ENCODE data around the gene KRTAP12-1. TPM values are rescaled to one million over a fixed set of nuclear protein-coding genes. Genes with fewer than 3 reads are reported as not detected.
"Not testable (repeated sequence)": the region's sequence is repeated elsewhere in the genome, so short reads cannot be mapped to it uniquely, and the experiment has no call there.

KRTAP12-1 gene
- total RNA-seq, 1 donor from 2014 or later: not detected

GRCh38 chr21:44695184-44695583, 13.2 kb upstream of the KRTAP12-1 start:
- H3K4me3 Mint-ChIP-seq (ENCODE audit: unreplicated experiment): no peak overlapping the region
- no peak overlapping the region for H3K27ac Mint-ChIP-seq (ENCODE audit: unreplicated experiment)
- peaks cover 15% of the 10 kb centered on the region for H3K27me3 Mint-ChIP-seq (ENCODE audit: unreplicated experiment)
- H3K4me1 Mint-ChIP-seq (ENCODE audit: low read depth, unreplicated experiment): peaks cover 20% of the 10 kb centered on the region
- H3K36me3 Mint-ChIP-seq (ENCODE audit: unreplicated experiment): peaks cover 25% of the 10 kb centered on the region
- TF ChIP-seq CTCF (IDR thresholded peaks at IDR 0.05; ENCODE audit: partially characterized antibody, unreplicated experiment): no peak
- H3K9me3 Mint-ChIP-seq (ENCODE audit: unreplicated experiment): peaks cover 15% of the 10 kb centered on the region
- DNase-seq: no peak

- Mint-ChIP-seq H3K4me1 (ENCODE audit: low read depth, unreplicated experiment) (peaks cover 20% of the 10 kb centered on the region), H3K27ac (ENCODE audit: unreplicated experiment) (no peak overlapping the region), H3K36me3 (ENCODE audit: unreplicated experiment) (peaks cover 25% of the 10 kb centered on the region), H3K9me3 (ENCODE audit: unreplicated experiment) (peaks cover 15% of the 10 kb centered on the region), H3K27me3 (ENCODE audit: unreplicated experiment) (peaks cover 15% of the 10 kb centered on the region), H3K4me3 (ENCODE audit: unreplicated experiment) (no peak overlapping the region)
- no peak for TF ChIP-seq CTCF (IDR thresholded peaks at IDR 0.05; ENCODE audit: partially characterized antibody, unreplicated experiment)
- no peak for DNase-seq
These were observed 12.8 kb upstream of the KRTAP12-1 start for GRCh38 chr21:44694776-44695175.

- peaks cover 9% of the 10 kb centered on the region for H3K27me3 Mint-ChIP-seq (ENCODE audit: unreplicated experiment)
- peaks cover 19% of the 10 kb centered on the region for H3K4me1 Mint-ChIP-seq (ENCODE audit: low read depth, unreplicated experiment)
These were observed 11.0 kb upstream of the KRTAP12-1 start for GRCh38 chr21:44692798-44693512.

GRCh38 chr21:44691686-44692085, 9.7 kb upstream of the KRTAP12-1 start:
- Mint-ChIP-seq H3K4me3 (ENCODE audit: unreplicated experiment) (no peak overlapping the region), H3K27me3 (ENCODE audit: unreplicated experiment) (peaks cover 5% of the 10 kb centered on the region), H3K27ac (ENCODE audit: unreplicated experiment) (no peak overlapping the region), H3K36me3 (ENCODE audit: unreplicated experiment) (peaks cover 25% of the 10 kb centered on the region), H3K9me3 (ENCODE audit: unreplicated experiment) (peaks cover 10% of the 10 kb centered on the region), H3K4me1 (ENCODE audit: low read depth, unreplicated experiment) (peaks cover 21% of the 10 kb centered on the region)
- no peak for DNase-seq
- no peak for TF ChIP-seq CTCF (IDR thresholded peaks at IDR 0.05; ENCODE audit: partially characterized antibody, unreplicated experiment)

More at GRCh38 chr21:44692798-44693512, 11.0 kb upstream of the KRTAP12-1 start:
- TF ChIP-seq CTCF (IDR thresholded peaks at IDR 0.05; ENCODE audit: partially characterized antibody, unreplicated experiment): no peak
- Mint-ChIP-seq H3K9me3 (ENCODE audit: unreplicated experiment) (peaks cover 12% of the 10 kb centered on the region), H3K27ac (ENCODE audit: unreplicated experiment) (no peak overlapping the region), H3K36me3 (ENCODE audit: unreplicated experiment) (peaks cover 25% of the 10 kb centered on the region), H3K4me3 (ENCODE audit: unreplicated experiment) (no peak overlapping the region)
- no peak for DNase-seq

- Mint-ChIP-seq H3K36me3 (ENCODE audit: unreplicated experiment) (peaks cover 25% of the 10 kb centered on the region), H3K4me1 (ENCODE audit: low read depth, unreplicated experiment) (peaks cover 15% of the 10 kb centered on the region)
- H3K27ac Mint-ChIP-seq (ENCODE audit: unreplicated experiment); H3K27me3 Mint-ChIP-seq (ENCODE audit: unreplicated experiment); DNase-seq; H3K4me3 Mint-ChIP-seq (ENCODE audit: unreplicated experiment); H3K9me3 Mint-ChIP-seq (ENCODE audit: unreplicated experiment): not testable (repeated sequence)
These were observed 7.8 kb upstream of the KRTAP12-1 start for GRCh38 chr21:44689740-44690139.
